NCI-H187 (cell line): ENCODE results near the gene LSM14B.

Experiments used
- DNase-seq, 2 experiments: peaks; one replicate each; lab custom pipeline; 2025; lab: John Stamatoyannopoulos, UW

Gene LSM14B

DNA sequence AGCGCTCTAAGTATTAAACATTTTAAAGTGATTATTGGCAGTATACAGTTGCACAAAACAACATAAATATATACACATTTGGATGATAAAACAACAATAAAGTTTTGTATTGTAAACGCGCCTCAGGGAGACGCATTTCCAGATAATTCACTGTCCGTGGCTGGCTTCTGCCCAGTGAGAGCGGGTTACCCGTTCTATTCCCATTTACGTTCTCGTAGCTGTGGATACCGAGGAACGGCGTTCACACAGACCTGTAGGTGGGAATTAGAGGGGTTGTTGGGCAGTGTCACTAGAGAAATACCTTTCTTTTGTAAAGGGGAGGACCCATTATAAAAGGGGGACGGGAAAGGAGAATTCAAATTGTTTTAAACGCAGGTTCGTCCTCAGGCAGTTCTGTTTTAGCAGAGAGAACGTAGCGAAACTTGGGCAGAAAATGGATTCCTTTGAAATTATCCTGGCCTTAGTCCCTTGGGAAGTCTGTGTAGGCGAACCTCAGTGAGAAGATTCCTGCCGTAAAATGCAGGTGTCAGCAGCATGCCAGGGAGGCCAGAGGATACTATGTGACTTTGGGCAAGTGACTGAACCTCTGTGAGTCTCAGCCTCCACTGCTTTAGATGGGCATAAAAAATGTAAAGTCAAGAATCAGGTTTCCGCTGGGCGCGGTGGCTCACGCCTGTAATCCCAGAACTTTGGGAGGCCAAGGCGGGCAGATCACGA lies 61.3 kb downstream of the LSM14B start:
- no peak for DNase-seq
